Lower leg skin (tissue), 4 donors: Measurements from ENCODE around the gene LIMK1. TPM values are rescaled to one million over a fixed set of nuclear protein-coding genes. Genes with fewer than 3 reads are reported as not detected.
"Not testable (repeated sequence)": the region's sequence is repeated elsewhere in the genome, so short reads cannot be mapped to it uniquely, and the experiment has no call there.

Experiments used
- DNase-seq, 2 donors: peaks; one replicate each; pipeline ENCODE4 v3.0.0-alpha.2; 2019; ENCODE audit warnings: low spot score in 2 of 2
- H3K4me3 ChIP-seq: fragments of 200-600 bp; sonication (generic); 2 replicates; pipeline ENCODE4 v1.5.1; 2017; ENCODE audit warnings: mild to moderate bottlenecking, low read depth; ENCODE audit not compliant: poor library complexity, severe bottlenecking
- POLR2A ChIP-seq, 2 donors: fragments of 450-650 bp; IDR thresholded peaks; one replicate each; pipeline ENCODE4 v1.6.1; 2016 to 2017; ENCODE audit warnings: antibody characterized with exemption in 2 of 2, mild to moderate bottlenecking in 1 of 2, moderate library complexity in 1 of 2
- WGBS, 2 donors: methylation state at CpG; one replicate each; pipeline ENCODE4 v1.1.5; 2018; 5-methylcytosine and 5-hydroxymethylcytosine counted together
- intact Hi-C: fragments of 100-400 bp; cut with DNase I; formaldehyde crosslinking; loops from one replicate; pipeline ENCODE4 v1.15.0; 2023; ENCODE audit warnings: low total_unique reads
- total RNA-seq, 4 donors: library from RNA; depleted of rRNA; stranded (reverse); fragments of >200 nt; gene quantifications; one replicate each; pipeline ENCODE4 v1.1.0, GENCODE V29; 2016
- TF ChIP-seq, protein P1 (sequence below), 3 donors: fragments of 450-650 bp; IDR thresholded peaks; one replicate each; pipeline ENCODE4 v1.5.1; 2016; ENCODE audit warnings: antibody characterized with exemption in 3 of 3, mild to moderate bottlenecking in 3 of 3, moderate library complexity in 2 of 3

Gene LIMK1
- total RNA-seq, 4 donors from 2014 or later, result 7.7 to 19.5 (median 14.6) TPM

DNA sequence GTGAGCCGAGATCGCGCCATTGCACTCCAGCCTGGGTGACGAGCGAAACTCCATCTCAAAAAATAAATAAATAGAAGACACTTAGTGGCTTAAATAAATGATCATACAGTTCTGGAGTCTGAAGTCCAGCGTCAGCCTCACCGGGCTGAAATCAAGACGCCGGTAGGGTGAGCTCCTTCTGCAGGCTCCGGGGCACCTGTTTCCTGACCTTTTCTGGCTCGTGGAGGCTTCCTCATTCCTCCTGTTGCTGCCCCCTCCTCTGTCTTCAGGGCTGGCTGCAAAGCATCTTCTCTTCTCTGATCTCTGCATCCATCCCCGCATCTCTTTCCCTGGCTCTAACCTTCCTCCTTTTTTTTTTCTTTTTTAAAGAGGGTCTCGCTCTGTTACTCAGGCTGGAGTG lies 32.8 kb downstream of the LIMK1 start:
- TF ChIP-seq, protein P1, sequence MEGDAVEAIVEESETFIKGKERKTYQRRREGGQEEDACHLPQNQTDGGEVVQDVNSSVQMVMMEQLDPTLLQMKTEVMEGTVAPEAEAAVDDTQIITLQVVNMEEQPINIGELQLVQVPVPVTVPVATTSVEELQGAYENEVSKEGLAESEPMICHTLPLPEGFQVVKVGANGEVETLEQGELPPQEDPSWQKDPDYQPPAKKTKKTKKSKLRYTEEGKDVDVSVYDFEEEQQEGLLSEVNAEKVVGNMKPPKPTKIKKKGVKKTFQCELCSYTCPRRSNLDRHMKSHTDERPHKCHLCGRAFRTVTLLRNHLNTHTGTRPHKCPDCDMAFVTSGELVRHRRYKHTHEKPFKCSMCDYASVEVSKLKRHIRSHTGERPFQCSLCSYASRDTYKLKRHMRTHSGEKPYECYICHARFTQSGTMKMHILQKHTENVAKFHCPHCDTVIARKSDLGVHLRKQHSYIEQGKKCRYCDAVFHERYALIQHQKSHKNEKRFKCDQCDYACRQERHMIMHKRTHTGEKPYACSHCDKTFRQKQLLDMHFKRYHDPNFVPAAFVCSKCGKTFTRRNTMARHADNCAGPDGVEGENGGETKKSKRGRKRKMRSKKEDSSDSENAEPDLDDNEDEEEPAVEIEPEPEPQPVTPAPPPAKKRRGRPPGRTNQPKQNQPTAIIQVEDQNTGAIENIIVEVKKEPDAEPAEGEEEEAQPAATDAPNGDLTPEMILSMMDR (IDR thresholded peaks at IDR 0.05), result no peak
- no peak for TF ChIP-seq POLR2A (IDR thresholded peaks at IDR 0.05)
- intact Hi-C loops, result no loop called here
- H3K4me3 ChIP-seq, result no peak overlapping the region
- WGBS, 2 donors, result 89 to 94% methylated on average over 13 of the region's 13 CpGs
- no peak for DNase-seq

DNA sequence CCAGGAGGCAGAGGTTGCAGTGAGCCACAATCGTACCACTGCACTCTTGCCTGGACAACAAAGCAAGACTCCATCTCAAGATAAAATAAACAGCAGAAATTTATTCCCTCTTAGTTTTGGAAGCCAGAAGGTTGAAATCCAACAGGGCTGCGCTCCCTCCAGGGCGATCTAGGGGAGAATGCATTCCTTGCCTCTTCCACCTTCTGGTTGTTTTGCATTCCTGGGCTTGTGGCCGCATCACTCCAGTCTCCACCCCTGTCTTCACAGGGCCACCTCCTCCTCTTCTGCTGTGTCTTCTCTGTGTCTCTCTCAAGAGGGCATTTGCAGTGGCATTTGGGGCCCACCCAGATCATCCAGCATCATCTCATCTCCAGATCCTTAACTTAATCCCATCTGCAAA lies 36.2 kb downstream of the LIMK1 start:
- intact Hi-C loops, result no loop called here
- H3K4me3 ChIP-seq, result no peak overlapping the region
- 97 to 100% methylated on average over 3 to 4 of the region's 4 CpGs for WGBS, 2 donors
- no peak for DNase-seq
- no peak for TF ChIP-seq POLR2A (IDR thresholded peaks at IDR 0.05)
- TF ChIP-seq, protein P1 (IDR thresholded peaks at IDR 0.05), result no peak

GRCh38 chr7:74121401-74122249 lies 38.0 kb downstream of the LIMK1 start:
- no peak overlapping the region for H3K4me3 ChIP-seq
- TF ChIP-seq POLR2A (IDR thresholded peaks at IDR 0.05), result no peak
- TF ChIP-seq, protein P1 (IDR thresholded peaks at IDR 0.05), result no peak
- 90 to 93% methylated on average over 25 to 26 of the region's 26 CpGs for WGBS, 2 donors
- intact Hi-C loops, result no loop called here
- no peak for DNase-seq

DNA sequence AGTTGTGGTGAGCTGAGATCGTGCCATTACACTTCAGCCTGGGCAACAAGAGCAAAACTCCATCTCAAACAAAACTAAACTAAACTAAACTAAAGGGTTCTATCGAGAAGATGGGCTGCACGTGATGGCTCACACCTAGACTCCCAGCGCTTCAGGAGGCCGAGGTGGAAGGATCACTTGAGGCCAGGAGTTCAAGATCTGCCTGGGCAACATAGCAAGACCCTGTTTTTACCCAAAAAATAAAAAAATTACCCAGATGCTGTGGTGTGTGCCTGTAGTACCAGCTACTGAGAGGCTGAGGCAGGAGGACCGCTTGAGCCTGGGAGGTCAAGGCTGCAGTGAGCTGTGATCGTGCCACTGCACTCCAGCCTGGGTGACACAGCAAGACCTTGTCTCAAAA lies 40.3 kb downstream of the LIMK1 start:
- H3K4me3 ChIP-seq, intact Hi-C loops, DNase-seq: not testable (repeated sequence)
- 92 to 94% methylated on average over 7 of the region's 7 CpGs for WGBS, 2 donors

DNA sequence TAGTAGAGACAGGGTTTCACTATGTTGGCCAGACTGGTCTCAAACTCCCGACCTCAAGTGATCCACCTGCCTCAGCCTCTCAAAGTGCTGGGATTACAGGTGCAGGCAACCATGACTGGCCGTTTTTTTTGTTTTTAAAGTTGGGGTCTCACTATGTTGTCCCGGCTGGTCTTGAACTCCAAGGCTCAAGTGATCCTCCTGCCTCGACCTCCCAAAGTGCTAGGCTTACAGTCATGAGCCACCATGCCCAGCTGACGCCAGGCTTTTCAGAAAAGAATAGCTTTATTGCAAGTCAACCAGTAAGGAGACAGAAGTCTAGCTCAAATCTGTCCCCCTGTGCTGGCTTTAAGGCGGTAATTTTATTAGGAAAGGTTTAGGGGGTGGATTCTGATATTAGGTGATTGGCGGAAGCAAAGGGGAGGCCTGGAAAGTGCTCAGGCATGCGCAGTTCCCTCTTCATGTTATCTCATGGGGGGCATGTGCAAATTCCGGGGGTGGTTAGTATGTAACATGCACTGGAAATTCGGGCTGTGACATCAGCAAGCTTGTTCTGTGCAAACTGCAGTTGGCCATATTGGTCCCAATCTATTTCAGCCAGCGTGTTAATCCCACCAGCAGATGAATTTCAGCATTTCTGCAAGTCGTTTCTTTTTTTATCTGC lies 42.7 kb downstream of the LIMK1 start:
- 78 to 82% methylated on average over 12 of the region's 12 CpGs for WGBS, 2 donors
- intact Hi-C loops, result no loop called here

DNA sequence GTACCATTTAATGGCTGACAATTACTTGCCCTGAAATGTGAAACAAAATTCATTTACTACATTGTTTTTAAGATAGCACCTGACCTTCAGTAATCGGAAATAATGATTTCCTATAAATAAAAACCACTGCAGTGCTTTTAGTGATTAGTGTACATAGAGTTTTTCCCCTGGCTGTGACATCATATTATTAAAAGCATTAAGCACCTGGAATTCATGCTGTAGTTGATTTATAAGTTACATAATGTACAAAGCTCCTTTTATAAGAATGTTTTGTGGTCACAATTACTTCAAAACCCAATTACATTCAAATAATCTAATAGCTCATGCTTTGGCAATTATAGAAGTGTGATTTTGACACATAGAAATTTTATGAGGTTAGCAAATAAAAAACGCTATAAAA lies 46.3 kb downstream of the LIMK1 start:
- intact Hi-C loops, result no loop called here
- no peak overlapping the region for H3K4me3 ChIP-seq
- TF ChIP-seq, protein P1 (IDR thresholded peaks at IDR 0.05), result no peak
- no peak for TF ChIP-seq POLR2A (IDR thresholded peaks at IDR 0.05)
- DNase-seq, result no peak
- 38 to 51% methylated on average over 2 of the region's 2 CpGs for WGBS, 2 donors

More for the DNA sequence above, 42.7 kb downstream of the LIMK1 start:
- no peak for TF ChIP-seq POLR2A (IDR thresholded peaks at IDR 0.05)
- TF ChIP-seq, protein P1 (IDR thresholded peaks at IDR 0.05), result no peak
- H3K4me3 ChIP-seq, result no peak overlapping the region
- DNase-seq, result no peak
